Neural progenitor cell (in vitro differentiated cells): Measurements from ENCODE around the gene FLAD1. TPM values are rescaled to one million over a fixed set of nuclear protein-coding genes. Genes with fewer than 3 reads are reported as not detected.

Experiments
- DNase-seq: peaks from one replicate; pipeline ENCODE4 v3.0.0-alpha.2; 2016; ENCODE audit warnings: low spot score
- H2AFZ ChIP-seq: fragments of 200-600 bp; sonication (generic); replicated peaks from 2 replicates; pipeline ENCODE4 v1.6.1; 2016; ENCODE audit warnings: antibody characterized with exemption
- H3F3A ChIP-seq: fragments of 200-600 bp; sonication (generic); 2 replicates; pipeline ENCODE4 v1.6.1; 2016; ENCODE audit warnings: antibody characterized with exemption, low read depth
- H3K27ac ChIP-seq: fragments of 200-600 bp; sonication (generic); 2 replicates; pipeline ENCODE4 v1.5.1; 2016; ENCODE audit warnings: mild to moderate bottlenecking
- H3K27me3 ChIP-seq: fragments of 200-600 bp; sonication (generic); 2 replicates; pipeline ENCODE4 v1.6.1; 2016; ENCODE audit warnings: mild to moderate bottlenecking, moderate library complexity
- H3K36me3 ChIP-seq: fragments of 200-600 bp; sonication (generic); 2 replicates; pipeline ENCODE4 v1.5.1; 2016
- H3K4me1 ChIP-seq: fragments of 200-600 bp; sonication (generic); 2 replicates; pipeline ENCODE4 v1.6.1; 2016; ENCODE audit warnings: mixed run types
- H3K4me2 ChIP-seq: fragments of 200-600 bp; sonication (generic); 2 replicates; pipeline ENCODE4 v1.6.1; 2016
- H3K4me3 ChIP-seq: fragments of 200-600 bp; sonication (generic); 2 replicates; pipeline ENCODE4 v1.5.1; 2016
- H3K79me2 ChIP-seq: fragments of 200-600 bp; sonication (generic); 2 replicates; pipeline ENCODE4 v1.6.1; 2016; ENCODE audit warnings: low read depth
- H3K9ac ChIP-seq: fragments of 200-600 bp; sonication (generic); 2 replicates; pipeline ENCODE4 v1.6.1; 2016
- H3K9me3 ChIP-seq: fragments of 200-600 bp; sonication (generic); 2 replicates; pipeline ENCODE4 v1.5.1; 2016; ENCODE audit warnings: low read depth
- H4K20me1 ChIP-seq: fragments of 200-600 bp; sonication (generic); 2 replicates; pipeline ENCODE4 v1.6.1; 2016; ENCODE audit warnings: low read depth
- H3K27ac Mint-ChIP-seq: 3 replicates; pipeline ENCODE4 v1.8.0; 2021; ENCODE audit warnings: mixed read lengths
- H3K27me3 Mint-ChIP-seq: 2 replicates; pipeline ENCODE4 v1.8.0; 2022; ENCODE audit warnings: low read depth, mild to moderate bottlenecking, inconsistent platforms, moderate library complexity, mixed read lengths; ENCODE audit not compliant: insufficient read depth
- H3K36me3 Mint-ChIP-seq: 3 replicates; pipeline ENCODE4 v1.8.0; 2021; ENCODE audit warnings: mixed read lengths
- H3K4me1 Mint-ChIP-seq: 3 replicates; pipeline ENCODE4 v1.8.0; 2021; ENCODE audit warnings: mixed read lengths
- H3K4me3 Mint-ChIP-seq: 3 replicates; pipeline ENCODE4 v1.8.0; 2021; ENCODE audit warnings: mild to moderate bottlenecking, moderate library complexity, mixed read lengths
- H3K9me3 Mint-ChIP-seq: 3 replicates; pipeline ENCODE4 v1.8.0; 2020; ENCODE audit warnings: mixed read lengths
- CTCF ChIP-seq: fragments of 200-600 bp; sonication (generic); IDR thresholded peaks from 2 replicates; pipeline ENCODE4 v1.5.1; 2017; ENCODE audit warnings: antibody characterized with exemption, mild to moderate bottlenecking
- EZH2 ChIP-seq: fragments of 200-600 bp; sonication (generic); IDR thresholded peaks from 2 replicates; pipeline ENCODE4 v1.6.1; 2017; ENCODE audit warnings: antibody characterized with exemption, mild to moderate bottlenecking, moderate library complexity
- EZH2phosphoT487 ChIP-seq: fragments of 200-600 bp; sonication (generic); IDR thresholded peaks from 2 replicates; pipeline ENCODE4 v1.6.1; 2017; ENCODE audit warnings: antibody characterized with exemption
- total RNA-seq: library from RNA; depleted of rRNA; stranded (reverse); fragments of >200 nt; gene quantifications from 2 replicates; pipeline ENCODE4 v1.2.3, GENCODE V29; 2015; ENCODE audit warnings: low replicate concordance

Gene FLAD1
- total RNA-seq, 1 donor from 2014 or later = 19.3 TPM

DNA sequence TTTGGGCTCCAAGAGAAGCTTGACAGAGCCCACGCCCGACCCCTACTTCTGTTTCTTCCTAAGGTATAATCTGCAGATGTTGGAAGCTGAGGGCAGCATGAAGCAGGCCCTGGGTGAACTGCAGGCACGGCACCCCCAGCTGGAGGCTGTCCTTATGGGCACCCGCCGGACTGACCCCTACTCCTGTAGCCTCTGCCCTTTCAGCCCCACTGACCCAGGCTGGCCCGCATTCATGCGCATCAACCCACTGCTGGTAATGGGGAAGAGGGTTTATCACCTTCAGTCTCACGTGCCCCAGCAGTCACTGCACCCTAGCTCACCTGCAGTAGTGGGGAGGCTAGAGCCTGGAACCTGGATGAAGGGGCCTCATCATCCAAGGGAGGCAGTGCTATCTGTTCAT lies 7.1 kb downstream of the FLAD1 start:
- no peaks in the 10 kb centered on the region for H3K9me3 Mint-ChIP-seq

DNA sequence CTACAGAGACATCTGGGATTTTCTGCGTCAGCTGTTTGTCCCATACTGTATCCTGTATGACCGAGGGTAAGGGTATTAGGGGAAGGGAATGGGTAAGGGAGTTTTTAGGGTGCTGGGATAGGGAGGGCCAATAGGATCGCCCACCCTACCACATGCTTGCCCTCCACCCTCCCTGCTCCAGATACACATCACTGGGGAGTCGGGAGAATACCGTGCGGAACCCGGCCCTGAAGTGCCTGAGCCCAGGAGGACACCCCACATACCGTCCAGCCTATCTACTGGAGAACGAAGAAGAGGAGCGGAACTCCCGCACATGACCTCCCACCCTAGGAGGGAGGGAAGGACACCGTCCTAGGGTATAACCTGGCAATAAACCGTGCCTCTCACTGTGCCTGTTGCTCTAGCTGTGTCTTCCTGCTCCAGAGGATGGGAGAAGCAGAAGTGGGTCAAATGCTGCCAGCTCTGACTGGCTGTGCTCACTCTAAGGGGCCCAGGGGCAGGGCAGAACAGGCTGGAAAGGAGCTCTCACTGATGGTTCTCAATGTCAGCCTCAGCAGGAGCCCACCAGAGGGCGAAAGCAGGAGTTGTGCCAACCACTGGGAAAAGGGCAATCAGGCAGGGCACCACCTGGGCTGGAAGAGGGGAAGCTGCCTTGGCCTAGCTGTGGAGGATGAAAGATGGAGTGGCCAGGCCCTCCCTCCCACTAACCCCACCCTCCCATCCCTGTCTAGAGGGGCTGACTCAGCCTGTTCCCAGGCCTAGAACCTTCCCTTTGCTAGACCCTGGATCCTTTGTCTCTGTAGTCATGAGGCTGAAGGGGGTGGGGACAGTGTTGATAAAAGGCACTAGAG lies 9.8 kb downstream of the FLAD1 start:
- peak overlapping the region; percentile 85 for H3K27ac Mint-ChIP-seq
- no peak for DNase-seq
- H3K4me1 Mint-ChIP-seq = peaks cover 20% of the 10 kb centered on the region

More for the DNA sequence above, 7.1 kb downstream of the FLAD1 start:
- Histone ChIP-seq H3K27me3 (no peaks in the 10 kb centered on the region), H3K9ac (no peak overlapping the region), H3K9me3 (no peaks in the 10 kb centered on the region), H3K36me3 (peaks cover 3% of the 10 kb centered on the region), H3K79me2 (peaks cover 43% of the 10 kb centered on the region), H3K27ac (no peak overlapping the region), H4K20me1 (peaks cover 25% of the 10 kb centered on the region), H3F3A (peaks cover 11% of the 10 kb centered on the region), H3K4me2 (no peak overlapping the region), H2AFZ (no peak overlapping the region), H3K4me3 (no peak overlapping the region), H3K4me1 (no peaks in the 10 kb centered on the region)
- peaks cover 13% of the 10 kb centered on the region for H3K36me3 Mint-ChIP-seq
- peaks cover 13% of the 10 kb centered on the region for H3K4me1 Mint-ChIP-seq
- no peak for TF ChIP-seq EZH2phosphoT487
- no peak for TF ChIP-seq CTCF
- TF ChIP-seq EZH2 = no peak
- no peak for DNase-seq
- H3K4me3 Mint-ChIP-seq = no peak overlapping the region
- H3K27me3 Mint-ChIP-seq = peaks cover 19% of the 10 kb centered on the region
- H3K27ac Mint-ChIP-seq = no peak overlapping the region

GRCh38 chr1:154993572-154994268 lies 10.6 kb downstream of the FLAD1 start, which contains the start of gene LENEP:
Gene LENEP (plus strand): TSS chr1:154993586. CDS start chr1:154993608, 22 bp downstream.
- Mint-ChIP-seq H3K4me3 (no peak within 1 kb of the TSS), H3K27ac (peak within 1 kb of the TSS; percentile 85), H3K27me3 (peaks cover 18% of the 10 kb centered on the region), H3K36me3 (peaks cover 9% of the 10 kb centered on the region), H3K4me1 (peaks cover 21% of the 10 kb centered on the region), H3K9me3 (no peaks in the 10 kb centered on the region)
- peaks cover 3% of the 10 kb centered on the region for H3K36me3 ChIP-seq
- H3F3A ChIP-seq = peaks cover 19% of the 10 kb centered on the region
- H3K4me1 ChIP-seq = peaks cover under 1% of the 10 kb centered on the region
- H3K4me3 ChIP-seq = no peak within 1 kb of the TSS
- H3K27ac ChIP-seq = no peak within 1 kb of the TSS
- no peak within 1 kb of the TSS for H2AFZ ChIP-seq
- no peaks in the 10 kb centered on the region for H3K27me3 ChIP-seq
- H3K9me3 ChIP-seq = no peaks in the 10 kb centered on the region
- no peak within 1 kb of the TSS for H3K4me2 ChIP-seq
- H3K9ac ChIP-seq = no peak within 1 kb of the TSS
- no peak for DNase-seq
- TF ChIP-seq CTCF = no peak
- no peak for TF ChIP-seq EZH2phosphoT487
- peaks cover 14% of the 10 kb centered on the region for H4K20me1 ChIP-seq
- peaks cover 8% of the 10 kb centered on the region for H3K79me2 ChIP-seq

More for the DNA sequence above, 9.8 kb downstream of the FLAD1 start:
- TF ChIP-seq EZH2phosphoT487 (no peak), CTCF (peak; percentile 13), EZH2 (no peak)
- Histone ChIP-seq H3F3A (peaks cover 11% of the 10 kb centered on the region), H4K20me1 (peaks cover 20% of the 10 kb centered on the region), H3K4me3 (no peak overlapping the region), H3K4me2 (no peak overlapping the region), H3K9me3 (no peaks in the 10 kb centered on the region), H3K36me3 (peaks cover 3% of the 10 kb centered on the region), H3K4me1 (no peaks in the 10 kb centered on the region), H3K9ac (no peak overlapping the region), H3K27ac (no peak overlapping the region), H3K27me3 (no peaks in the 10 kb centered on the region), H2AFZ (no peak overlapping the region), H3K79me2 (peaks cover 16% of the 10 kb centered on the region)
- H3K36me3 Mint-ChIP-seq = peaks cover 12% of the 10 kb centered on the region
- peaks cover 18% of the 10 kb centered on the region for H3K27me3 Mint-ChIP-seq
- H3K9me3 Mint-ChIP-seq = no peaks in the 10 kb centered on the region
- H3K4me3 Mint-ChIP-seq = no peak overlapping the region
